GM12864 (cell line): ENCODE results near the gene CACNB2.

Source experiments
- DNase-seq: peaks from one replicate; pipeline ENCODE4 v3.0.0-alpha.2; 2011; ENCODE audit warnings: low read depth
- H3K4me3 ChIP-seq: 2 replicates; pipeline ENCODE4 v1.5.1; 2011; ENCODE audit warnings: mild to moderate bottlenecking, low read depth, low read length, control low read depth
- CTCF ChIP-seq: IDR thresholded peaks from 2 replicates; pipeline ENCODE4 v1.5.1; 2011; ENCODE audit warnings: low read depth, mild to moderate bottlenecking, moderate library complexity, low read length, control low read depth, inconsistent platforms; ENCODE audit errors: missing control alignments

The CACNB2 gene

GRCh38 chr10:18224626-18225445, 84.6 kb downstream of the CACNB2 start:
- no peak for DNase-seq
- no peak for TF ChIP-seq CTCF
- H3K4me3 ChIP-seq = no peak overlapping the region

- no peak for DNase-seq
- TF ChIP-seq CTCF = no peak
- no peak overlapping the region for H3K4me3 ChIP-seq
These were observed 86.1 kb downstream of the CACNB2 start for GRCh38 chr10:18226336-18226735.

GRCh38 chr10:18229826-18230225, 89.6 kb downstream of the CACNB2 start:
- no peak for DNase-seq
- no peak overlapping the region for H3K4me3 ChIP-seq
- TF ChIP-seq CTCF = no peak

- no peak overlapping the region for H3K4me3 ChIP-seq
- TF ChIP-seq CTCF = no peak
- DNase-seq = no peak
These were observed 90.6 kb downstream of the CACNB2 start for GRCh38 chr10:18230794-18231193.

GRCh38 chr10:18231480-18231879, 91.3 kb downstream of the CACNB2 start:
- no peak overlapping the region for H3K4me3 ChIP-seq
- no peak for DNase-seq
- no peak for TF ChIP-seq CTCF

GRCh38 chr10:18233775-18234174, 93.6 kb downstream of the CACNB2 start:
- TF ChIP-seq CTCF = no peak
- no peak overlapping the region for H3K4me3 ChIP-seq
- DNase-seq = no peak

- DNase-seq = no peak
- H3K4me3 ChIP-seq = no peak overlapping the region
- TF ChIP-seq CTCF = no peak
These were observed 95.3 kb downstream of the CACNB2 start for GRCh38 chr10:18235477-18235876.
